Panc1 (cell line): ENCODE data around the gene ARHGEF18. TPM values are rescaled to one million over a fixed set of nuclear protein-coding genes. Genes with fewer than 3 reads are reported as not detected.

ENCODE experiments used
- ATAC-seq: fragments of 200-7000 bp; cut with Tn5 transposase; 2 replicates; pipeline ENCODE4 v1.9.1; 2020; ENCODE audit warnings: mild to moderate bottlenecking, moderate library complexity
- BruUV-seq: library from RNA; stranded (reverse); fragments of 400-500 nt; replicated peaks from 2 replicates; lab custom pipeline; 2021; lab: Mats Ljungman, UMichigan
- CTCF ChIA-PET: fragments of 300-600 bp; sonication (Branson Sonifier 250); formaldehyde crosslinking; loops from one replicate; lab custom pipeline; 2022; ENCODE audit warnings: antibody characterized with exemption; lab: Charles Lee
- POLR2A ChIA-PET: fragments of 300-600 bp; sonication (Branson Sonifier 250); formaldehyde crosslinking; loops from one replicate; lab custom pipeline; 2022; ENCODE audit warnings: antibody characterized with exemption; lab: Charles Lee
- DNase-seq: peaks from one replicate; pipeline ENCODE4 v3.0.0-alpha.2; 2010; ENCODE audit warnings: low read depth, low spot score
- H3K27ac ChIP-seq: 2 replicates; pipeline ENCODE4 v1.5.1; 2011; ENCODE audit warnings: mild to moderate bottlenecking, low read length, inconsistent platforms
- H3K27me3 ChIP-seq: fragments of 200-500 bp; sonication (Bioruptor generic); 2 replicates; pipeline ENCODE4 v1.6.0; 2014; ENCODE audit warnings: low read length, inconsistent platforms; ENCODE audit not compliant: control insufficient read depth, insufficient read depth
- H3K36me3 ChIP-seq: fragments of 200-500 bp; sonication (Bioruptor generic); 2 replicates; pipeline ENCODE4 v1.5.1; 2014; ENCODE audit warnings: inconsistent platforms, mild to moderate bottlenecking, low read length, moderate library complexity; ENCODE audit not compliant: control insufficient read depth, insufficient read depth
- H3K4me1 ChIP-seq: 2 replicates; pipeline ENCODE4 v1.5.1; 2011; ENCODE audit warnings: inconsistent platforms, mild to moderate bottlenecking, low read length, moderate library complexity; ENCODE audit not compliant: control insufficient read depth, insufficient read depth
- H3K4me3 ChIP-seq, 2 experiments: 2 replicates each; pipeline ENCODE4 v1.5.1; 2011 to 2012; ENCODE audit warnings: low read depth in 2 of 2, low read length in 2 of 2, mild to moderate bottlenecking in 2 of 2, inconsistent platforms in 1 of 2, moderate library complexity in 1 of 2
- H3K9me3 ChIP-seq: fragments of 200-500 bp; sonication (Bioruptor generic); 2 replicates; pipeline ENCODE4 v1.5.1; 2014; ENCODE audit warnings: low read depth, mild to moderate bottlenecking, inconsistent platforms, low read length, moderate library complexity; ENCODE audit not compliant: control insufficient read depth, insufficient read depth
- POLR2AphosphoS5 ChIP-seq: IDR thresholded peaks from 2 replicates; pipeline ENCODE4 v1.6.1; 2012; ENCODE audit warnings: mild to moderate bottlenecking, low read depth, low read length, moderate library complexity
- REST ChIP-seq, 2 experiments: IDR thresholded peaks; 2 replicates each; pipeline ENCODE4 v1.6.1; 2011 to 2012; ENCODE audit warnings: low read depth in 2 of 2, control low read depth in 1 of 2, low read length in 1 of 2, mild to moderate bottlenecking in 1 of 2, moderate library complexity in 1 of 2; ENCODE audit not compliant: insufficient read depth in 1 of 2
- SIN3A ChIP-seq: IDR thresholded peaks from 2 replicates; pipeline ENCODE4 v1.6.1; 2012; ENCODE audit warnings: low read depth, mild to moderate bottlenecking, low read length, moderate library complexity, borderline replicate concordance; ENCODE audit not compliant: insufficient read depth
- TCF7L2 ChIP-seq: IDR thresholded peaks from 2 replicates; pipeline ENCODE4 v1.6.1; 2011; ENCODE audit warnings: mild to moderate bottlenecking, low read depth, low read length, inconsistent platforms
- in situ Hi-C: cut with HindIII; loops from 2 replicates; pipeline ENCODE4 v1.10.0; 2016; ENCODE audit warnings: low sequenced_read_pairs, low pct_unique_long_range_greater_than_20kb
- intact Hi-C: fragments of 100-400 bp; cut with micrococcal nuclease; formaldehyde crosslinking; loops from one replicate; pipeline ENCODE4 v1.10.0; 2022; ENCODE audit not compliant: unreplicated experiment
- total RNA-seq: library from RNA; stranded (reverse); gene quantifications from one replicate; pipeline ENCODE4 v1.2.1, GENCODE V29; 2021; ENCODE audit not compliant: unreplicated experiment
- TF ChIP-seq, protein P1 (sequence below): fragments of 450-650 bp; IDR thresholded peaks from 2 replicates; pipeline ENCODE4 v1.5.1; 2017; ENCODE audit warnings: mild to moderate bottlenecking

The ARHGEF18 gene
- total RNA-seq, 1 experiment from 2014 or later = 39.1 TPM

DNA sequence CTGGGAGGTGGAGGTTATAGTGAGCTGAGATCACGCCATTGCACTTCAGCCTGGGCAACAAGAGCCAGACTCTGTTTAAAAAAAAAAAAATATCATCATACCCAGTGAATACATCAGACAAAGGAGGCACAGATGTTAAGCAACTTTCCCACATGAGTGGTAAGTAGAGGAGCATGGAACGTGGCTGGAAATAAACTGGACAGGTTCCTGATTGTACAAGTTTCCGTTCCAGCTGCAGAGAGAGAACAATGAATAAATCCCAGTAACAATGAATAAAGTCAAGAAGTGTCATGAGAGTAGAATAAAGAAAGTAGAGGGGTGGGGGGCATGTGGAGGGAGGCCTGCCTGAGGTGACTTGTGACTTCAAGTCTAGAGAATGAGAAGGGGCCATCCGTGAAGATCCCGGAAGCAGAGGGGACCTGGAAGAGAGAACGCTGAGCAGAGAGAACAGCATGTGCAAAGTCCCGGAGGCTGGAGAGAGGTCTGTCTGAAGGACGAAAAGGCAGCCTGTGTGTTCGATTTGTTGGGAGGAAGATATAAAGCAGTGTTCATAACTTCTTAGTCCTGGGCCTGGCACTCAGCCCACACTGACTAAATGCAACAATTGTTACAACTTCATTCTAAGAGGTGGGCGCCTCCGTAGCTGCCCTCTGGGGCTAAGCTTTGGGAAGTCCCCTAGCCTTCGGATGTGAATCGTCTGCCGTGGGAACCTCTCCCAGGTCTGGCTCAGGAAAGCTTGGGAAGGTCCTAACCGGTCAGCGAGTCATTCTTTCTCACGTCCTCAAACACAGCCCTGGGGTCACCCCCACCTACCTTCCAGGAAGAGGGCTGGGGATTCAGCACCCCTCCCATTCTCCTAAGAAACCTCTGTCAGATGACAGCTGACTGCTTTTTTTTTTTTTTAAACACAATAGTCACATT lies 15.3 kb upstream of the ARHGEF18 start:
- DNase-seq (no peak), ATAC-seq (no peak)
- ChIA-PET CTCF (no interaction called here), POLR2A (no interaction called here)
- in situ Hi-C loops = no loop called here
- H3K4me3 ChIP-seq = no peak overlapping the region
- TF ChIP-seq SIN3A (no peak), POLR2AphosphoS5 (no peak), TCF7L2 (no peak), REST (IDR thresholded peaks at IDR 0.05; ENCODE audit: insufficient read depth in 1 of 2, low read depth in 2 of 2, low read length in 1 of 2) (no peak)
- TF ChIP-seq, protein P1, sequence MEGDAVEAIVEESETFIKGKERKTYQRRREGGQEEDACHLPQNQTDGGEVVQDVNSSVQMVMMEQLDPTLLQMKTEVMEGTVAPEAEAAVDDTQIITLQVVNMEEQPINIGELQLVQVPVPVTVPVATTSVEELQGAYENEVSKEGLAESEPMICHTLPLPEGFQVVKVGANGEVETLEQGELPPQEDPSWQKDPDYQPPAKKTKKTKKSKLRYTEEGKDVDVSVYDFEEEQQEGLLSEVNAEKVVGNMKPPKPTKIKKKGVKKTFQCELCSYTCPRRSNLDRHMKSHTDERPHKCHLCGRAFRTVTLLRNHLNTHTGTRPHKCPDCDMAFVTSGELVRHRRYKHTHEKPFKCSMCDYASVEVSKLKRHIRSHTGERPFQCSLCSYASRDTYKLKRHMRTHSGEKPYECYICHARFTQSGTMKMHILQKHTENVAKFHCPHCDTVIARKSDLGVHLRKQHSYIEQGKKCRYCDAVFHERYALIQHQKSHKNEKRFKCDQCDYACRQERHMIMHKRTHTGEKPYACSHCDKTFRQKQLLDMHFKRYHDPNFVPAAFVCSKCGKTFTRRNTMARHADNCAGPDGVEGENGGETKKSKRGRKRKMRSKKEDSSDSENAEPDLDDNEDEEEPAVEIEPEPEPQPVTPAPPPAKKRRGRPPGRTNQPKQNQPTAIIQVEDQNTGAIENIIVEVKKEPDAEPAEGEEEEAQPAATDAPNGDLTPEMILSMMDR = no peak
- H3K9me3 ChIP-seq = no peaks in the 10 kb centered on the region
- H3K36me3 ChIP-seq = no peaks in the 10 kb centered on the region
- H3K27ac ChIP-seq = no peak overlapping the region
- intact Hi-C loops = no loop called here
- H3K4me1 ChIP-seq = no peaks in the 10 kb centered on the region
- H3K27me3 ChIP-seq = peaks cover 3% of the 10 kb centered on the region; the same call in 1 of the 2 replicates
- no TSS peak for BruUV-seq

DNA sequence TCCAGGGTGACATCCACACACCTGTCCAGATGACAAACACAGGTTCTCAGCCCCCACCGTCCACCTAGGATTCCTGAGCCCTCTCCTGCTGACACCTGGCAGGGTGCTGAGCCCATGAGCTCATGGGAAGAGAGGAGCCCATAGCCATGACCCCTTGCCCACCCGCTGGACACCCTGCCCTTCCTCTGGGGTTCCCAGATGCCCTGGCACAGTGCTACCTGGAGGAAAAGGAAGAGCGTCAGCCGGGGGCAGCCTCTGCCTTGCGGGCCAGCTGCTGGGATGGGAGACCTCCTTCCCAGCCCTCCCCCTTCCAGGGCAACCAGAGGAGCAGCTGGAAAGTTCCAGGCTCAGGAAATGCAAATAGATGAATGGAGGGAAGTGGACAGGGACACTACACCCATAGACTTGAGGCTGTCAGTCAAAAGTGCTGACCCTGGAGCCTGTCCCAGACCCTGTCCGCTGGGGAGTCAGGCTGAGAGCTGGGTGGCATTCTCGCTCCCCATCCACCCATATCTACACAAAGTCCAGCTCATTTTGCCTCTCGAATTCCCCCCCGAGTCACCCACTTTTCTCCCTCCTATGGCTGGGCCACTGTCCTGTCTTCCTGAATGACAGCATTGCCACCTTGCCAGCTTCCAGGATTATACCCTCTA lies 12.3 kb upstream of the ARHGEF18 start:
- Histone ChIP-seq H3K36me3 (no peaks in the 10 kb centered on the region), H3K27ac (no peak overlapping the region), H3K4me1 (no peaks in the 10 kb centered on the region), H3K27me3 (no peaks in the 10 kb centered on the region), H3K9me3 (no peaks in the 10 kb centered on the region), H3K4me3 (no peak overlapping the region)
- no peak for DNase-seq
- ChIA-PET CTCF (interaction anchor here (0.5 kb wide), 1 partner anchor 238 kb away, joined by 3 read pairs; no protein-coding TSS in a partner anchor), POLR2A (no interaction called here)
- intact Hi-C loops = no loop called here
- no peak for TF ChIP-seq TCF7L2
- TF ChIP-seq SIN3A = no peak
- ATAC-seq = no peak
- no TSS peak for BruUV-seq
- in situ Hi-C loops = no loop called here
